IPS-18c (cell line): ENCODE results near the gene ZNF286A.
A peak's percentile ranks its signal among the peaks of the same experiment; 100 is the strongest.
"Not testable (repeated sequence)": the region's sequence is repeated elsewhere in the genome, so short reads cannot be mapped to it uniquely, and the experiment has no call there.

ENCODE experiments used
- H3K4me3 ChIP-seq: 2 replicates; pipeline ENCODE4 v1.7.0; 2013; ENCODE audit warnings: low read depth, mild to moderate bottlenecking, low read length, moderate library complexity; ENCODE audit not compliant: insufficient read depth
- H3K9me3 ChIP-seq: one replicate; pipeline ENCODE4 v1.6.1; 2013; ENCODE audit warnings: mild to moderate bottlenecking, low read length, moderate library complexity; ENCODE audit not compliant: control insufficient read depth, insufficient read depth

Gene ZNF286A

GRCh38 chr17:15699413-15699924 lies at the start of gene ZNF286A:
Gene ZNF286A, plus strand, starts transcription at chr17:15699752. Its CDS starts 578 bp downstream, at chr17:15700330.
- peak within 1 kb of the TSS; percentile 72 for H3K4me3 ChIP-seq
- H3K9me3 ChIP-seq = not testable (repeated sequence)

DNA sequence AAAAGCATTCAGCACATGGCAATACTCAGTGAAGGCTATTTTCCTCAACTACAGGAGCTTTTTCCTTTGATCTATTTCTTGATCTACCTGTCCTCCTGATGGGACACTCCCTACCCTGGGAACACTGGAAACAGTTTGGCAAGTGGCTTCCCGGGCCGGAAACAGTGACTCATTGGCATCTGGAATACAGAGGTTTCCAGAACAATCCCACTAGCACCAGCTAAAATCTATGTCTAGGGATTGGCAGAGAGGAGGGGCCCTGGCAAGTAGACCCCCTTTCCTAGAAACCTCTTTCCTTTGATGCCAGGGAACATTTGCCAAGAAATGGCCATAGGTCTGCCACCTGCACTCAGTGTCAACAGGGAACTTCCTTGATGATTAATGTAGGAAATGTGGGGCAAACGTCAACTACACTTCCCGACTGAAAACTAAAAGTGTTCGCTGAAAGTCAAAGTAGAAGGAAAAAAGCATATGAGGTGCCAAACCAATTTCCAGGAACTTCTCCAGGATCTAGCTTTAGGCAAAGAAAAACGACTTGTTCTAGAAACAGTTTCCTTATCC lies 49.6 kb upstream of the ZNF286A start:
- H3K9me3 ChIP-seq = no peaks in the 10 kb centered on the region
- H3K4me3 ChIP-seq = no peak overlapping the region

GRCh38 chr17:15650741-15651582 lies 48.6 kb upstream of the ZNF286A start:
- H3K9me3 ChIP-seq = no peaks in the 10 kb centered on the region
- H3K4me3 ChIP-seq = no peak overlapping the region

DNA sequence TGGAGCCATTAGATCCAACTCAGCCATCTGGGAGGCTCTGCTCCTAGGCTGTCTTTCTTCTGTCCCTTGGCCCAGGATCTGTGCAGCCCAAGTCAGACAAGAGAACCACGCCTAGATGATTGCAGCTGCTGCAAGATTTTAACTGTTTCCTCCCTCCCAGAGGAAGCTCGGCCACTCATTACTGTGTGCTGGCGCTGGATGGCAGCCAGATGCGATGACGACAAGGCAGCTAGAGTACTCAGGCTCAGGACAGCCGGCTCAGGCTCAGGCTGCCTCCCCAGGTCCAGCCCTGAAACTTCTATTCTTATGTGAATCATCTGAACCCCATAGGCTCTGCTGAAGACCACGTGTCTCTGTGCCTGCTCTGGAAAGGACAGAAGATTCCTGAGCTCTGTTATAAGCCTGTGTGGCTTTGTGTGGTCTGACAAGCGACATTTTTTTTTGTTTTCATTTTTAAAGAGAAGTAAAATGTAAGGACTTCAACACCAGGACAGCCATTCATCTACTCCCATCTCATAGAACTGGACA lies 47.9 kb upstream of the ZNF286A start:
- H3K4me3 ChIP-seq = no peak overlapping the region
- H3K9me3 ChIP-seq = no peaks in the 10 kb centered on the region

DNA sequence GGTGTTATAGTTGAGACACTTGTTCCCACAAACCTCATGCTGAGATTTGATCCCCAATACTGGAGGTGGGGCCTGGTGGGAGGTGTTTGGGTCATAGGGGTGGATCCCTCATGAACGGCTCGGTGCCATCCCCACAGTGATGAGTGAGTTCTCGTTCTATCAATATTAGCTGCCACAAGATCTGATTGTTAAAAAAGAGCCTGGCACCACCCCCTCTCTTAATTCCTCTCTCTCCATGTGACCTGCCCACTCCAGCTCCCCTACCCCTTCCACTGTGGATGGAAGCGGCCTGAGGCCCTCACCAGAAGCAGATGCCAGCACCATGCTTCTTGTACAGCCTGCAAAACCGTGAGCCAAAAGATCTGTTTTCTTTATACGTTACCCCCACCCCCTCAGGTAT lies 46.6 kb upstream of the ZNF286A start:
- no peak overlapping the region for H3K4me3 ChIP-seq

GRCh38 chr17:15654401-15654800 lies 45.2 kb upstream of the ZNF286A start:
- not testable (repeated sequence) for H3K9me3 ChIP-seq, H3K4me3 ChIP-seq

More for the DNA sequence above, 46.6 kb upstream of the ZNF286A start:
- H3K9me3 ChIP-seq = no peaks in the 10 kb centered on the region

GRCh38 chr17:15654886-15655561 lies 44.5 kb upstream of the ZNF286A start:
- H3K9me3 ChIP-seq = peaks cover 1% of the 10 kb centered on the region
- H3K4me3 ChIP-seq = no peak overlapping the region

DNA sequence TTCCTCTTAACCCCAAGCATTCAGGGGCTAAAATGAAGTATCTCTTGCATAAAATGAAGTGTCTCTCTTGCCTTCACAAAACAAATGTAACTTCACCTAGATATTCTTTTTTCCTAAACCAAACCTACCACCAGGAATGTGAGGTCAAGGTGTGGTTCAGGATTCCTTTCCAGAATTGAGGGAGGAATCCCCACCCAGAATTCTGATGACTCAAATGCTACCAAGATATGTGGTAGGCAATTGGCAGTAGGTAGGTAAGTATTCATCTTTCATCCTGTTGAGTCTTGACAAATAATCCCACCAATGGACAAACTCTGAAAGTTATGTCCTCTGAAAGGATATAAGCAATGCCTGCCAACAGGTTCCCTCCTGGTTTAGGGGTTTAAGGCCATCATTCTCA lies 41.7 kb upstream of the ZNF286A start:
- H3K9me3 ChIP-seq = peaks cover 3% of the 10 kb centered on the region
- H3K4me3 ChIP-seq = no peak overlapping the region

- no peak overlapping the region for H3K4me3 ChIP-seq
- H3K9me3 ChIP-seq = peaks cover 3% of the 10 kb centered on the region
Measured at GRCh38 chr17:15658296-15658695, 41.3 kb upstream of the ZNF286A start.

DNA sequence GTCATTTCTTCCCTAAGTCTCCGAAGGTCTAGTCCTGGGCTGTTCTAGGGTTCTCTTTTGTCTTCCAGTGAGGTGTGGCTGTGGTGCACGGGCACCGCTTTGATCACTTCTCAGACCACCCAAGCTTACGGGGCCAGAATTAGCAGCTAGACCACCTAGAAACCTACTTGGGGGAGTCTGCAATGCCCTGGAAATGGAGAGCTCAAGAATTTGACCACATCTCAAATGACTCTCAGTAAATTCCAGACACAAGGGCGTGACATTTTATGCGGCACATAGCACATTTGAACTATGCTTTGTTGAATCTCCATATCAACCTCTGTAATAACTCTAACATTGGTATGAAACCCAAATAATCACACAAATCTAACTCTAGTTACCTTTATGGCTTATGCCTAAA lies 40.3 kb upstream of the ZNF286A start:
- peaks cover 3% of the 10 kb centered on the region for H3K9me3 ChIP-seq
- H3K4me3 ChIP-seq = 0 out of 2 replicates have a peak overlapping the region, but pooled peaks have one; percentile 12

DNA sequence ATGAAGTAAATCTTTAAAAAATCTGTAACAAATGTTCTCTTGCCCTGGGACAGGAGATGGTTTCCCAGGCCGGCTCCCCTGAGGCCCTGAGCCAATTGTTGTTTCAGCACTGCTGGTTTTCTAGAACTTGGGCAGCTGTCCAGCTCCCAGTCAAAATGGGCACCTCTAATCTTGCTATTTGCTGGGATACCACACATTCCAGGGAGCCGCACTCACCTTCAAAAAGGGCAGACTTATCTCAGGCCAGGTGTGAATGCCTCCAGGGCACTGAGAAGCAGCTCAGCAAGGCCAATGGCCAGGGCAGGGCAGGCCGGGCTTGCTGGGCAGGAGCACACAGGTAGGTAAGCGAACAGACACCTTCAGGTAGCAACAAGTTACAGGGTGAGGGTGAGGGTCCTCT lies 39.9 kb upstream of the ZNF286A start:
- Histone ChIP-seq H3K4me3 (no peak overlapping the region), H3K9me3 (peaks cover 3% of the 10 kb centered on the region)

DNA sequence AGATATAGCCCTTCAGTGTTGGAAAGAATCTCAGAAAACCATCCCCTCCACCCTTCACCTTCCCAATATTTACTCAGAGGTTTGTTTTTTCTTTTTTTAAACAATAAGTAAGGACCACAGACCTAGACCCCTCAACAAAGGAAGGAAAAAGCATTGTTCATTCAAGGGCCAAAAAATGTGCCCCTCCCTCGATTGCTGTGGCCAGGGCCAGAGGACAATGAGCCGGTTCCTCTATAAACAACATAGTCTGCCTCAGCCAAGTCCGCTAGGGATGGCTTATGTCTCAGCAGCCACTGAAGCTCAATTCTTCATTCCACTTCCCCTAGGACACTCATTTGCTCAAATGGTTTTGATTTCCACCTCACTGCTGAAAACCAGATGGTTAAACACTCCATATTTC lies 39.5 kb upstream of the ZNF286A start:
- peaks cover 3% of the 10 kb centered on the region for H3K9me3 ChIP-seq

DNA sequence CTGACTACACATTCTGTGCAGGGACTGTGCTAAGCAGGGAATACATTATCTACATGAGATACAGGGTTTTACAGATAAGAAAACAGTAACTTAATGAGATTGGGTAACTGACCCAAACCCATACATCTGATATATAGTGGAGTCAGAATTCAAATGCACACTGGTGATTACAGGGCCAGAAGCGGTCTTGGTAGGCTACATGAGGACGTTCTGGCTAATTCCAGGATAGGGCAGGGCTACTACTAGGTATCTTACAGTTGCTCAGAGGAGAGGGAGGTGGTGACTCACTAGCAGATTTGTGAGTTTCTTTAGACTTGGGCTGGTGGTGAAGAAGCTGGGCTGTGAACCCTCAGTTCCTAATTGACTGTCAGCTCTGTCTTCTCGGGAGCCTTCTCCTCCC lies 36.9 kb upstream of the ZNF286A start:
- Histone ChIP-seq H3K4me3 (no peak overlapping the region), H3K9me3 (peaks cover 3% of the 10 kb centered on the region)

More for the DNA sequence above, 39.5 kb upstream of the ZNF286A start:
- H3K4me3 ChIP-seq = no peak overlapping the region

- Histone ChIP-seq H3K4me3 (no peak overlapping the region), H3K9me3 (peaks cover 3% of the 10 kb centered on the region)
Measured at GRCh38 chr17:15663176-15663575, 36.4 kb upstream of the ZNF286A start.

- H3K9me3 ChIP-seq = peaks cover 3% of the 10 kb centered on the region
- no peak overlapping the region for H3K4me3 ChIP-seq
Measured at GRCh38 chr17:15663691-15664090, 35.9 kb upstream of the ZNF286A start.

GRCh38 chr17:15669526-15669925 lies 30.0 kb upstream of the ZNF286A start:
- H3K9me3 ChIP-seq = not testable (repeated sequence)

GRCh38 chr17:15674640-15675039 lies 24.9 kb upstream of the ZNF286A start:
- H3K4me3 ChIP-seq, H3K9me3 ChIP-seq: not testable (repeated sequence)

More at GRCh38 chr17:15669526-15669925, 30.0 kb upstream of the ZNF286A start:
- H3K4me3 ChIP-seq = not testable (repeated sequence)
